Natural killer cell (primary cell): Measurements from ENCODE around the gene QSER1. TPM values are rescaled to one million over a fixed set of nuclear protein-coding genes. Genes with fewer than 3 reads are reported as not detected.
"Not testable (repeated sequence)": the region's sequence is repeated elsewhere in the genome, so short reads cannot be mapped to it uniquely, and the experiment has no call there.

Experiments used
- ATAC-seq, 3 donors: fragments of 150-1000 bp in 2 of 3; fragments of 200-7000 bp in 1 of 3; cut with Tn5 transposase; 1 replicate in 1 of 3; 2 replicates in 2 of 3; pipeline ENCODE4 v1.10.0; 2021; ENCODE audit warnings: mild to moderate bottlenecking in 2 of 3, moderate library complexity in 2 of 3
- DNase-seq, 2 donors: peaks; one replicate each; pipeline versions ENCODE4 v3.0.0 to v3.0.0-alpha.2; 2013 to 2021; ENCODE audit warnings: mixed read lengths in 1 of 2
- H3K27ac ChIP-seq: one replicate; pipeline ENCODE4 v1.5.1; 2013; ENCODE audit warnings: mild to moderate bottlenecking, low read length
- H3K27me3 ChIP-seq: one replicate; pipeline ENCODE4 v1.6.1; 2013; ENCODE audit warnings: low read length; ENCODE audit not compliant: control insufficient read depth, insufficient read depth
- H3K36me3 ChIP-seq: one replicate; pipeline ENCODE4 v1.6.1; 2013; ENCODE audit warnings: low read length; ENCODE audit not compliant: control insufficient read depth, insufficient read depth
- H3K4me1 ChIP-seq: one replicate; pipeline ENCODE4 v1.6.1; 2013; ENCODE audit warnings: low read length; ENCODE audit not compliant: control insufficient read depth, insufficient read depth
- H3K4me3 ChIP-seq: one replicate; pipeline ENCODE4 v1.5.1; 2013; ENCODE audit warnings: low read length
- H3K9me3 ChIP-seq: one replicate; pipeline ENCODE4 v1.6.1; 2013; ENCODE audit warnings: low read length; ENCODE audit not compliant: control insufficient read depth, insufficient read depth
- H3K27ac Mint-ChIP-seq, 2 donors: one replicate each; pipeline ENCODE4 v1.8.0; 2022; ENCODE audit warnings: mild to moderate bottlenecking in 2 of 2, mixed read lengths in 2 of 2, moderate library complexity in 1 of 2
- H3K27me3 Mint-ChIP-seq, 2 donors: one replicate each; pipeline ENCODE4 v1.8.0; 2022; ENCODE audit warnings: low read depth in 2 of 2, mixed read lengths in 2 of 2
- H3K36me3 Mint-ChIP-seq: one replicate; pipeline ENCODE4 v1.8.0; 2022; ENCODE audit warnings: mixed read lengths
- H3K4me1 Mint-ChIP-seq, 2 donors: one replicate each; pipeline ENCODE4 v1.8.0; 2022; ENCODE audit warnings: mixed read lengths in 2 of 2
- H3K4me3 Mint-ChIP-seq: one replicate; pipeline ENCODE4 v1.8.0; 2022; ENCODE audit warnings: mild to moderate bottlenecking, moderate library complexity, mixed read lengths
- H3K9me3 Mint-ChIP-seq, 2 donors: one replicate each; pipeline ENCODE4 v1.8.0; 2022; ENCODE audit warnings: mixed read lengths in 2 of 2
- CTCF ChIP-seq: fragments of 200-600 bp; IDR thresholded peaks from one replicate; pipeline ENCODE4 v1.8.0; 2022; ENCODE audit warnings: antibody characterized with exemption
- WGBS: methylation state at CpG from one replicate; pipeline ENCODE4 v1.1.7; 2013; ENCODE audit warnings: missing lambda C conversion rate; ENCODE audit not compliant: insufficient coverage; 5-methylcytosine and 5-hydroxymethylcytosine counted together
- intact Hi-C: fragments of 100-400 bp; cut with micrococcal nuclease; formaldehyde crosslinking; loops from one replicate; pipeline ENCODE4 v1.14.2; 2022
- total RNA-seq, 4 donors: library from RNA; stranded (reverse); fragments of 120-200 nt in 1 of 4; gene quantifications; one replicate each; pipeline versions ENCODE4 v1.2.3 to v1.2.4, GENCODE V29; 2013 to 2022

The QSER1 gene
- total RNA-seq, 3 donors from 2014 or later (not counting 1 experiment from before 2014, with no cell fraction given) = 14.5 to 21.5 (median 17.8) TPM

GRCh38 chr11:32962016-32962415 is 69.4 kb downstream of the QSER1 start:
- Mint-ChIP-seq H3K4me3 (no peak overlapping the region), H3K27ac (no peak overlapping the region), H3K36me3 (no peaks in the 10 kb centered on the region), H3K27me3 (no peaks in the 10 kb centered on the region), H3K4me1 (peaks cover 0 to 10% of the 10 kb centered on the region in 2 donors), H3K9me3 (no peaks in the 10 kb centered on the region)
- DNase-seq = no peak
- Histone ChIP-seq H3K27ac (no peak overlapping the region), H3K27me3 (no peaks in the 10 kb centered on the region), H3K4me1 (no peaks in the 10 kb centered on the region), H3K36me3 (peaks cover 17% of the 10 kb centered on the region), H3K9me3 (no peaks in the 10 kb centered on the region), H3K4me3 (no peak overlapping the region)
- TF ChIP-seq CTCF = no peak
- ATAC-seq = no peak
- intact Hi-C loops = no loop called here
- WGBS = no CpG with 5 or more reads among the region's 2 CpGs

GRCh38 chr11:32963721-32964120 is 71.1 kb downstream of the QSER1 start:
- H3K27me3 Mint-ChIP-seq = no peaks in the 10 kb centered on the region
- no peaks in the 10 kb centered on the region for H3K9me3 Mint-ChIP-seq
- Histone ChIP-seq H3K36me3 (peaks cover 8% of the 10 kb centered on the region), H3K9me3 (no peaks in the 10 kb centered on the region), H3K4me1 (no peaks in the 10 kb centered on the region), H3K27me3 (no peaks in the 10 kb centered on the region), H3K27ac (no peak overlapping the region), H3K4me3 (no peak overlapping the region)
- DNase-seq (no peak), ATAC-seq (no peak)
- 92% methylated on average over 2 of the region's 2 CpGs for WGBS
- no peak overlapping the region for H3K4me3 Mint-ChIP-seq
- intact Hi-C loops = no loop called here
- no peaks in the 10 kb centered on the region for H3K36me3 Mint-ChIP-seq
- peaks cover 0 to 10% of the 10 kb centered on the region in 2 donors for H3K4me1 Mint-ChIP-seq
- H3K27ac Mint-ChIP-seq = no peak overlapping the region
- TF ChIP-seq CTCF = no peak

- Histone ChIP-seq H3K4me1 (no peaks in the 10 kb centered on the region), H3K27ac (no peak overlapping the region), H3K36me3 (peaks cover 6% of the 10 kb centered on the region), H3K27me3 (no peaks in the 10 kb centered on the region), H3K4me3 (no peak overlapping the region), H3K9me3 (no peaks in the 10 kb centered on the region)
- TF ChIP-seq CTCF = no peak
- 80% methylated on average over 1 of the region's 1 CpG for WGBS
- ATAC-seq (no peak), DNase-seq (no peak)
- H3K36me3 Mint-ChIP-seq = no peaks in the 10 kb centered on the region
- H3K4me1 Mint-ChIP-seq = no peaks in the 10 kb centered on the region
- no peaks in the 10 kb centered on the region for H3K9me3 Mint-ChIP-seq
- no peak overlapping the region for H3K4me3 Mint-ChIP-seq
- no peaks in the 10 kb centered on the region for H3K27me3 Mint-ChIP-seq
- H3K27ac Mint-ChIP-seq = no peak overlapping the region
- intact Hi-C loops = no loop called here
These were observed 75.9 kb downstream of the QSER1 start for GRCh38 chr11:32968541-32968940.

GRCh38 chr11:32972233-32972632 is 79.6 kb downstream of the QSER1 start:
- H3K27me3 ChIP-seq, H3K27ac ChIP-seq, H3K27me3 Mint-ChIP-seq, H3K9me3 Mint-ChIP-seq, H3K4me1 Mint-ChIP-seq, H3K4me3 Mint-ChIP-seq, H3K27ac Mint-ChIP-seq, DNase-seq, ATAC-seq, H3K4me3 ChIP-seq, H3K36me3 ChIP-seq, H3K36me3 Mint-ChIP-seq, H3K9me3 ChIP-seq, H3K4me1 ChIP-seq, intact Hi-C loops: not testable (repeated sequence)
- no CpG with 5 or more reads among the region's 3 CpGs for WGBS
